ENCODE data around the gene KLK7. TPM values are rescaled to one million over a fixed set of nuclear protein-coding genes. Genes with fewer than 3 reads are reported as not detected.

KLK7 gene
- total RNA-seq, 1 experiment from 2014 or later = 0.66 TPM

GRCh38 chr19:50931023-50931422 is 52.7 kb downstream of the KLK7 start (continued):
- no peak for TF ChIP-seq ARID4B (CRISPR knock-in tag; IDR thresholded peaks at IDR 0.05; ENCODE audit: borderline replicate concordance)
- no peak for TF ChIP-seq FOXP1 (CRISPR knock-in tag; IDR thresholded peaks at IDR 0.05; ENCODE audit: borderline replicate concordance)
- no peak for TF ChIP-seq ETV6 (CRISPR knock-in tag; IDR thresholded peaks at IDR 0.05)
- no peak for TF ChIP-seq NFE2L1 (CRISPR knock-in tag; IDR thresholded peaks at IDR 0.05)
- no peak for TF ChIP-seq CTCF (IDR thresholded peaks at IDR 0.05)
- TF ChIP-seq CREB1 (CRISPR knock-in tag; IDR thresholded peaks at IDR 0.05) = no peak

- no peak for DNase-seq (ENCODE audit: low spot score)
- Mint-ChIP-seq H3K4me1 (peaks cover 6% of the 10 kb centered on the region), H3K27me3 (ENCODE audit: low read depth) (peaks cover 32% of the 10 kb centered on the region), H3K9me3 (no peaks in the 10 kb centered on the region), H3K4me3 (no peak overlapping the region), H3K36me3 (no peaks in the 10 kb centered on the region), H3K27ac (no peak overlapping the region)
- ChIA-PET POLR2A (no interaction called here), CTCF (interaction anchor here (1.5 to 8.1 kb wide), 3 partner anchors 37 to 166 kb away, joined by 3 to 93 read pairs (median 6); no protein-coding TSS in a partner anchor)
- TF ChIP-seq NFATC4 (CRISPR knock-in tag; IDR thresholded peaks at IDR 0.05) = no peak
- no peak for TF ChIP-seq FOXP1 (CRISPR knock-in tag; IDR thresholded peaks at IDR 0.05; ENCODE audit: borderline replicate concordance)
- no peak for TF ChIP-seq MYBL2 (CRISPR knock-in tag; IDR thresholded peaks at IDR 0.05)
- no peak for TF ChIP-seq ZBTB21 (CRISPR knock-in tag; IDR thresholded peaks at IDR 0.05; ENCODE audit: borderline replicate concordance)
- TF ChIP-seq E2F5 (CRISPR knock-in tag; IDR thresholded peaks at IDR 0.05) = no peak
- no peak for TF ChIP-seq MXD4 (CRISPR knock-in tag; IDR thresholded peaks at IDR 0.05; ENCODE audit: borderline replicate concordance)
- no peak for TF ChIP-seq IRF2 (CRISPR knock-in tag; IDR thresholded peaks at IDR 0.05; ENCODE audit: borderline replicate concordance, low read depth)
- no peak for TF ChIP-seq SMAD3 (CRISPR knock-in tag; IDR thresholded peaks at IDR 0.05; ENCODE audit: borderline replicate concordance)
- ATAC-seq = no peak
These were observed 54.9 kb downstream of the KLK7 start for GRCh38 chr19:50928831-50929230.

Other genes starting within 250 kb of the KLK7 start
- not detected in 3 replicates for gene GPR32, start 213.5 kb downstream of the KLK7 start, total RNA-seq (2021)
- gene ACP4, start 193.5 kb downstream of the KLK7 start, total RNA-seq (2021) = not detected in 3 replicates
- gene KLK1, start 160.1 kb downstream of the KLK7 start, total RNA-seq (2021) = 3.9 to 6.0 TPM (median 5.4 TPM) in 3 replicates
- not detected in 3 replicates for gene KLK15, start 150.3 kb downstream of the KLK7 start, total RNA-seq (2021)
- 0.13 to 0.25 TPM (median 0.16 TPM) in 3 replicates for gene KLK3, start 129.0 kb downstream of the KLK7 start, total RNA-seq (2021)
- 0.18 to 0.46 TPM in 2 of 3 replicates, not detected in the other for gene KLK2, start 110.5 kb downstream of the KLK7 start, total RNA-seq (2021)
- gene KLK4, start 72.5 kb downstream of the KLK7 start, total RNA-seq (2021) = 0.27 to 0.82 TPM (median 0.70 TPM) in 3 replicates
- gene KLK5, start 30.9 kb downstream of the KLK7 start, total RNA-seq (2021) = 0.66 to 1.0 TPM (median 0.69 TPM) in 3 replicates
- gene KLK6, start 14.3 kb downstream of the KLK7 start, total RNA-seq (2021) = 0.52 to 1.1 TPM (median 0.92 TPM) in 3 replicates
- gene KLK8, start 17.7 kb upstream of the KLK7 start, total RNA-seq (2021) = 4.4 to 6.9 TPM (median 5.9 TPM) in 3 replicates
- gene KLK10, start 35.8 kb upstream of the KLK7 start, total RNA-seq (2021) = 3.2 to 4.9 TPM (median 4.9 TPM) in 3 replicates
- 0.23 to 0.55 TPM (median 0.27 TPM) in 3 replicates for gene KLK11, start 42.7 kb upstream of the KLK7 start, total RNA-seq (2021)
- not detected in 3 replicates for gene KLK12, start 51.1 kb upstream of the KLK7 start, total RNA-seq (2021)
- 3.1 to 5.0 TPM (median 4.5 TPM) in 3 replicates for gene KLK13, start 81.2 kb upstream of the KLK7 start, total RNA-seq (2021)
- 1.1 to 1.6 TPM (median 1.4 TPM) in 3 replicates for gene KLK14, start 99.0 kb upstream of the KLK7 start, total RNA-seq (2021)
- gene CTU1, start 124.5 kb upstream of the KLK7 start, total RNA-seq (2021) = 8.6 to 10.3 TPM (median 8.9 TPM) in 3 replicates
- gene SIGLEC9, start 141.0 kb upstream of the KLK7 start, total RNA-seq (2021) = not detected in 3 replicates
- gene SIGLEC7, start 158.4 kb upstream of the KLK7 start, total RNA-seq (2021) = not detected in 3 replicates
- gene CD33, start 241.2 kb upstream of the KLK7 start, total RNA-seq (2021) = 0.25 to 0.57 TPM (median 0.31 TPM) in 3 replicates

Data from WTC11 (cell line).